Fibroblast of lung (primary cell): Measurements from ENCODE around the gene ZNF341.

Source experiments
- CTCF ChIP-seq, 2 donors: IDR thresholded peaks in 1 of 2; conservative IDR thresholded peaks in 1 of 2; 1 replicate in 1 of 2; 2 replicates in 1 of 2; pipeline ENCODE4 v1.5.1; 2011 to 2012; ENCODE audit warnings: low read length in 2 of 2, control low read depth in 1 of 2, inconsistent platforms in 1 of 2, low read depth in 1 of 2, mild to moderate bottlenecking in 1 of 2
- EZH2 ChIP-seq: IDR thresholded peaks from 2 replicates; pipeline ENCODE4 v1.5.1; 2012; ENCODE audit warnings: low read length, control low read depth, mild to moderate bottlenecking; ENCODE audit errors: missing control alignments

- TF ChIP-seq EZH2: no peak
- TF ChIP-seq CTCF (conservative IDR thresholded peaks at IDR 0.05 in 1 of 2, IDR thresholded peaks at IDR 0.05 in 1 of 2; ENCODE audit: low read depth in 1 of 2, low read length in 2 of 2): no peak
These were observed 91.2 kb downstream of the ZNF341 start for GRCh38 chr20:33822991-33823390.
